SH-SY5Y (cell line): ENCODE results near the gene PDE4C.

ENCODE experiments used
- GATA2 ChIP-seq: IDR thresholded peaks from 2 replicates; pipeline ENCODE4 v1.6.1; 2011; ENCODE audit warnings: mild to moderate bottlenecking, low read depth, low read length
- GATA3 ChIP-seq: IDR thresholded peaks from 2 replicates; pipeline ENCODE4 v1.6.1; 2011; ENCODE audit warnings: low read depth, mild to moderate bottlenecking, low read length, moderate library complexity

PDE4C gene

GRCh38 chr19:18225702-18226468 lies at the start of gene PDE4C:
Gene PDE4C, minus strand, starts transcription at chr19:18226438. Its CDS starts 23 bp downstream, at chr19:18226415.
- TF ChIP-seq GATA3 = no peak

GRCh38 chr19:18274781-18275356 lies 48.6 kb upstream of the PDE4C start:
- TF ChIP-seq GATA2 = no peak
- no peak for TF ChIP-seq GATA3

- no peak for TF ChIP-seq GATA3
- no peak for TF ChIP-seq GATA2
Observed at GRCh38 chr19:18274219-18274780, 48.1 kb upstream of the PDE4C start, which contains the start of gene IQCN. Gene IQCN, minus strand, starts transcription at chr19:18274452. Its CDS starts 4,974 bp downstream, at chr19:18269478.

- TF ChIP-seq GATA2 = no peak
- TF ChIP-seq GATA3 = no peak
Observed at GRCh38 chr19:18273561-18274218, 47.5 kb upstream of the PDE4C start.

- TF ChIP-seq GATA3 = no peak
- no peak for TF ChIP-seq GATA2
Observed at GRCh38 chr19:18271433-18271841, 45.2 kb upstream of the PDE4C start.

GRCh38 chr19:18270326-18270725 lies 44.1 kb upstream of the PDE4C start:
- TF ChIP-seq GATA2 (no peak), GATA3 (no peak)

GRCh38 chr19:18269070-18269723 lies 43.0 kb upstream of the PDE4C start:
- TF ChIP-seq GATA2 (no peak), GATA3 (no peak)

- TF ChIP-seq GATA2 (no peak), GATA3 (no peak)
Observed at GRCh38 chr19:18266771-18267686, 40.8 kb upstream of the PDE4C start.

- TF ChIP-seq GATA2 (no peak), GATA3 (no peak)
Observed at GRCh38 chr19:18265582-18265981, 39.3 kb upstream of the PDE4C start.

- no peak for TF ChIP-seq GATA2
- no peak for TF ChIP-seq GATA3
Observed at GRCh38 chr19:18264971-18265540, 38.8 kb upstream of the PDE4C start.

- TF ChIP-seq GATA2 (no peak), GATA3 (no peak)
Observed at GRCh38 chr19:18264137-18264854, 38.1 kb upstream of the PDE4C start.
